Activated CD4-positive, alpha-beta T cell treated with anti-CD3 and anti-CD28 coated beads, Interleukin-2, amount 50 U/mL, for 16 hours (primary cell): ENCODE results near the gene LIG1.

Experiments
- DNase-seq: peaks from one replicate; pipeline ENCODE4 v3.0.0-alpha.2; 2020

The LIG1 gene

DNA sequence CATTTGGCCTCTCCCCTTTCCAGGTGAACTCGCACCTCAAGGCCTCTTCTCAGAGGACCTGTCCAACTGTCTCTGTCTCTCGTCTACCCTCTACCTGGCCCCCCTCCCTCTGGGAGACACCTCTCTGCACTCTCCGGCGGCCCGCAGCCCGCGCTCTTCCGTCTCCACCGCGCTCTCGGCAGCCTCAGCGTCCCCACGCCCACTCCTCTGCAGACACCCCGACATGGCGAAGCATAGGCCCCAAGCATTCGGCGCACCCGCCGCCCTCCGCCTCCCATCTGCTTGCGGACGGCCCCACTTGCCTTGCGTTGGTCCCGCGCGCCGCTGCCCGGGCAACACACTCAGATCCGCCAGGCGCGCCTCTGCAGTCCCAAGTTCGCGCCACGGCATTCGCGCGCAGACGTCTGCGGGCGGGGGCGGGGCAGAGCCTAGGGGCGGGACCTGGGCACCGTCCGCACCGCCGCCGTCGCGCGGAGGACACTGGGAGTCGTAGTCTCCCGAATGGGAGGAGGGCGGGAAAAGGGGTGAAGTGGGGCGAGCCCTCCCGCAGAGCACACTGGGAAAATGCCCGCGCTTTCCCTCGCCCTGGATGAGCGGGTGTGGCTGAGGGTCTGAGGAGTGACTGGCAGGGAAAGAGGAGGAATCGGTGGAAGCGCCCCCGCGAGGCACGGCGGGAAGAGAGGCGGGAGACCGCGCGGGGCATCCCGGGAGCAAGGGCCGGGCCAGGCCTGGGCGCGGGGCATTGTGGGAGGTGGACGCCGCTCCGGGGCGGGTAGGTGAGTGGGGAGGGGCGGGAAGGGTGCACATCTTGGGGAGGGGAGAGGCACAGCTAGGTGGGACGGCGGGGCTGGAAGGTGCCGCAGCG, at the start of gene LIG1, which contains the start of gene ZSWIM9:
Gene LIG1, minus strand, starts transcription at position 406 of the 865 bp plus-strand sequence. CDS start 4,778 bp downstream, outside the sequence.
Gene ZSWIM9, plus strand, starts transcription at position 742 of the 865 bp plus-strand sequence. CDS start 1,123 bp downstream, outside the sequence.
- DNase-seq = peak; percentile 93

GRCh38 chr19:48218997-48219396, 48.9 kb upstream of the LIG1 start:
- DNase-seq = no peak

DNA sequence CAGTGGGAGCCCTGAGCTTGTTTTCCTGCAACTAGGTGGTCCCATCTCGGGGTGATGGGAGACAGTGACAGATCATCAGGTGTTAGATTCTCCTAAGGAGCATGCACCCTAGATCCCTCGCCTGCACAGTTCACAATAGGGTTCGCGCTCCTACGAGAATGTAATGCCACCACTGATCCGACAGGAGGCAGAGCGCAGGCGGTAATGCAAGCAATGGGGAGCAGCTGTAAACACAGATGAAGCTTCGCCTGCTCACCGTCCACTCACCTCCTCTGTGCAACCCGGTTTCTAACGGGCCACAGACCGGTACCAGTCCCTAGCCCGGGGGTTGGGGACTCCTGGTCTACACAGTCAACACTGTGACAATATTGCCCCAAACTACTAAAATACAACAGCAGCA, 46.8 kb upstream of the LIG1 start:
- no peak for DNase-seq

GRCh38 chr19:48213959-48214358, 43.8 kb upstream of the LIG1 start:
- no peak for DNase-seq

DNA sequence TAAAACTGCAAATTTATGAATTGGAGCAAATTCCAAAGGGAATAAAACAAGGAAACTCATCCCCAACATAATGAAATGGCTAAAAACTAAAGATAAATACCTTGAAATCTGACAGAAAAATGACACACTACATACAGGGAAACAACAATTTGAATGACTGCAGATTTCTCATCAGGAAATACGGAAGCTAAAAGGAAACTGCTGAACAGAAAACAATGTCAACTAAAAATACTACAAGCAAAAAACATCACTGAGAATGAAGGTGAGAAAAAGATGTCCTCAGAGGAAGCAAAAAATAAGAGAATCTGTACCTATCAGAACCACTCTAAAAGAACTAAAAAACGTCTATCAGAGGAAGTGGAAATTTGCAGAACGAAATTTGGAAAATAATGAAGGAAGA, 39.9 kb upstream of the LIG1 start:
- DNase-seq = no peak

GRCh38 chr19:48206397-48207093, 36.4 kb upstream of the LIG1 start:
- DNase-seq = no peak

- peak; percentile 97 for DNase-seq
Measured at GRCh38 chr19:48203794-48204628, 33.9 kb upstream of the LIG1 start.

- peak; percentile 37 for DNase-seq
Measured at GRCh38 chr19:48203222-48203793, 33.2 kb upstream of the LIG1 start.

GRCh38 chr19:48196933-48197665, 27.0 kb upstream of the LIG1 start:
- DNase-seq = no peak

DNA sequence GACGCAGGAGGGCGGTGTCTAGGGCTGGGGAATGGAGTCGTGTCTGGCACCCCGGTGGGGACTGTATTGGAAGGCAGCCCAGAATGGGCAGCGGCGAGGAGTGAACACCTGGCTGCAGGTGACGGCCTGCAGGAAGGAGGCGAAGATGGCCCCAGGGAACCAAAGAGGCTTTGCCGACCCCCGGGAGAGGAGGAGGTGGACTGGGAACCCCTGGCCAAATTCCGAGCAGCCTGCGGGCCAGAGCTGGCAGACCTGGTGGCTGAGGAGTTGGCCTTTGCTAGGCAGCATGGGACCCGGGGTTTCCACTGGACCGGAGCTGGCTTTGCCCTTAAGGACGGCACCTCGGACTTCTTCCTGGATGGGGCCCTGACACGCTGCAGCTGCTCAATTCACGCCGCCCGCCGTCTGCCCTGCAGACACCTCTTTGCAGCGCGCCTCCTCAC, 26.2 kb upstream of the LIG1 start:
- no peak for DNase-seq

DNA sequence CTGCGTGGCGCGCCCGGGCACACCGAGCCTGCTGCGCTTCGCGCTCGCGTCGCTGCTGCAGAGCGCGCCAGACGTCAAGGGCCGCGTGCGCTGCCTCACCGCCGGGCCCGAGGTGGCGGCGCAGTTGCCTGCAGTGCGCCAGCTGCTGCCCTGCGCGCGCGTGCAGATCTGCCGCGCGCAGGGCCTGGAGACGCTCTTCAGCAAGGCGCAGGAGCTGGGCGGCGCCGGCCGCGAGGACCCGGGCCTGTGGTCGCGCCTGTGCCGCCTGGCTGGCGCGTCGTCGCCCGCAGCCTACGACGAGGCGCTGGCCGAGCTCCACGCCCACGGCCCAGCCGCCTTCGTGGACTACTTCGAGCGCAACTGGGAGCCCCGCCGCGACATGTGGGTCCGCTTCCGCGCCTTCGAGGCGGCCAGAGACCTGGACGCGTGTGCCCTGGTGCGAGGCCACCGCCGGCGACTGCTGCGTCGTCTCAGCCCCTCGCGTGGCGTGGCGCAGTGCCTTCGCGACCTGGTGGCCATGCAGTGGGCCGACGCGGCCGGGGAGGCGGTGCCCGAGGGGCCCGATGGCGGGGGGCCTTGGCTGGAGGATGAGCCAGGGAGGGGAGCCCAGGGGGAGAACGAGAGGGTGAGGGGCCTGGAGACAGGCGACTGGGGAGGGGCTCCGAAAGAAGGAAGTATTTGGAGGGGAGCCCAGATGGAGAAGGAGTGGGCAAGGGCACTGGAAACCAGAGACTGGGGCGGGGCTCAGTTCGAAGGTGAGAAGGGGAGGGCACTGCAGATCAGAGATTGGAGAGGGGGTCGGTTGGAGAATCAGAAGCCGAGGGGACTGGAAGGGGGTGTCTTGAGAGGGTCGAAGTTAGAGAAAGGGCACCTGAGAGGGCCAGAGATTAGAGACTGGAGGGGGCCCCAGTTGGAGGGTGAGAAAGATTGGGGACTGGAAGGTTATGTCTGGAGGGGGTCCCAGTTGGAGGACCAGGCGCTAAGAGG, 25.0 kb upstream of the LIG1 start:
- DNase-seq = no peak

- DNase-seq = no peak
Measured at GRCh38 chr19:48194041-48194843, 24.1 kb upstream of the LIG1 start.

DNA sequence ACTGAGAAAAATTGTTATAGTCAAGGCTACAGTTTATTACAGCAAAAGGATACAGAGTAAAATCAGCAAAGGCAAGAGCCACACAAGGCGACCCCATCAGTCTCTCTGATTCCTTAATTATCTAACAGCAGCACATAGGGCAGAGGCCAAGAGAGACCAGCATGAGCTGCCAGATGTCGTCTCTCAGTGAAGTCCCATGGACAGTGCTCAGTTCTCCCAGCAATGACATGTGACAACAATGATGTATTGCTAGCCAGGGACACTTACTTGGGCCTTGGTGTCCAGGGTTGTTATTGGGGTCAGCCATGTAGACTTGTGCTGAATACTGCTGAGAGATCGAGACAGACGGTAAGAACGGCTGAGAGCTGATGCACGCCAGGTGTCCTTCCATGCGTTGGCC, 22.6 kb upstream of the LIG1 start:
- no peak for DNase-seq

DNA sequence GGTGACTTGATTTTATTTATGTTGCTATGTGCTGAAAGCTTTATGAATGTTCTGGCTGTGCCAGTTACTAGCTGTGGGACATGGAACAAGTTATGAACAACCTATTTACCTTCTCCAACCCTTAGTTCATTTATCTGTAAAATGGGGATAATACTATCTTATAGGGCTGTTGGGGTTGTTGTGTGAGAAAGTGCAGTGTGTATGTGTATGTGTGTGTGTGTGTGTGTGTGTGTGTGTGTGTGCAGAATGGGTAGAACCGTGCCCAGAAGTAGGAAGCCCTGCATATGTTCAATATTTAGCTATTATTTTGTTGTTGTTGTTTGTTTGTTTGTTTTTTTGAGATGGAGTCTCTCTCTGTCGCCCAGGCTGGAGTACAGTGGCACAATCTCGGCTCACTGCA, 20.7 kb upstream of the LIG1 start:
- DNase-seq = no peak

GRCh38 chr19:48190288-48190884, 20.2 kb upstream of the LIG1 start:
- peak; percentile 69 for DNase-seq

DNA sequence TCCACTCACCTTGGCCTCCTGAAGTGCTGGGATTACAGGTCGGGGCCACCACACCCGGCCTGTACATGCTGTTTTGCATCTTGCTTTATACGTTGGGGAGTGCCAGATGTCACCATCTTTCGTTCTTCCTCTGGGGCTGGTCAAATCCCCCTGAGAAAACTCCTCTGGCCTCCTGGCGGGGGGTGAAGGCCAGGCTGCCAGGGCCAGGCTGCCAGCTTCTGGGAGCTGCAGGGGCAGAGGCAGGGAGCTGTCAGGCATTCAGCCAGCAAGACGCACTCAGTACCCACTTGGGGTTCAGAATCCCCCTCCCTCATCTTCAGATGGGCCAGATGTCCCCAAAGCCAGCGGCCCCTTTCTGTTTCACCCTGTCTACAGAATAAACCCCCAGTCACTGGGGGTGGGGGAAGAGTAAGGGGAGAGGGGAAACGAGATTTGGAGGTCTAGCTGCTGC, 16.4 kb upstream of the LIG1 start:
- DNase-seq = no peak

DNA sequence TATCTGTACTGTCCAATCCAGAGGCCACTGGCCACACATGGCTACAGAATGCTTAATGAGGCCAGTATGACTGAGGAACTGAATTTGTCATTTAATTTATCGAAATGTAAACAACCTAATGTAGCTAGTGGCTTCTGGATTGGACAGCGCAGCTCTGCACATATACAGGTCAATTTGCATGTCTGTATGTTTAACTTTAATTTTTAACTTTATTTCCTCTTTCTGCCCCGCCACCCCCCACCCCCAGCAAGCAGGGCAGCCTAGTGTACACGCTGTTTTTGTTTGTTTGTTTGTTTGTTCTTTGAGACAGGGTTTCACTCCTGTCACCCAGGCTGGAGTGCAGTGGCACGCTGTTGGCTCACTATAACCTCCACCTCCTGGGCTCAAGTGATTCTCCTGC, 15.9 kb upstream of the LIG1 start:
- no peak for DNase-seq

DNA sequence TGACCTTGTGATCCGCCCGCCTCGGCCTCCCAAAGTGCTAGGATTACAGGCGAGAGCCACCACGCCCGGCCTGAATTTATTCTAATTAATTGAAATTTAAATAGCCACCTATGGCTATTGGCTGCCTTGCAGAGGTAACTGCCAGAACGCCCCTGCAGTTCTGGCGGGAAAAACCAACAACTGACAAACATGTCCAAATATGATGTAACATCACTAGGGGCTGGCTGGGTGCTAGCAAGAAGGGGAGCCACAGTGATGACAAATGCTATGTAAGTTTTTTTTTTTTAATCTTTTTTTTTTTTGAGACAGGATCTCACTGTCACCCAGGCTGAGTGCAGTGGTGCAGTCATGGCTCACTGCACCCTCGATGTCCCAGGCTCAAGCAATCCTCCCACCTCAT, 13.2 kb upstream of the LIG1 start:
- no peak for DNase-seq

- DNase-seq = no peak
Measured at GRCh38 chr19:48182434-48182833, 12.3 kb upstream of the LIG1 start.
